Endothelial cell (in vitro differentiated cells): Measurements from ENCODE around the gene DCLK1. TPM values are rescaled to one million over a fixed set of nuclear protein-coding genes. Genes with fewer than 3 reads are reported as not detected.

Experiments
- DNase-seq: peaks from one replicate; pipeline ENCODE4 v3.0.0; 2021; ENCODE audit warnings: low spot score
- H3K27ac Mint-ChIP-seq: one replicate; pipeline ENCODE4 v1.8.0; 2021; ENCODE audit warnings: mixed read lengths, inconsistent platforms; ENCODE audit not compliant: unreplicated experiment
- H3K27me3 Mint-ChIP-seq: one replicate; pipeline ENCODE4 v1.8.0; 2021; ENCODE audit warnings: mild to moderate bottlenecking, moderate library complexity, mixed read lengths, inconsistent platforms; ENCODE audit not compliant: unreplicated experiment
- H3K36me3 Mint-ChIP-seq: one replicate; pipeline ENCODE4 v1.8.0; 2021; ENCODE audit warnings: mild to moderate bottlenecking, low read depth, mixed read lengths, inconsistent platforms; ENCODE audit not compliant: unreplicated experiment
- H3K4me1 Mint-ChIP-seq: one replicate; pipeline ENCODE4 v1.8.0; 2021; ENCODE audit warnings: mild to moderate bottlenecking, mixed read lengths, inconsistent platforms; ENCODE audit not compliant: unreplicated experiment
- H3K4me3 Mint-ChIP-seq: one replicate; pipeline ENCODE4 v1.8.0; 2021; ENCODE audit warnings: mild to moderate bottlenecking, mixed read lengths, inconsistent platforms; ENCODE audit not compliant: unreplicated experiment
- H3K9me3 Mint-ChIP-seq: one replicate; pipeline ENCODE4 v1.8.0; 2021; ENCODE audit warnings: mixed read lengths, inconsistent platforms; ENCODE audit not compliant: unreplicated experiment
- total RNA-seq: library from RNA; stranded (reverse); fragmentation: NEBNext Ultra II Directional; extraction: Animal tissue kit (Norgen Biotek cat#: 25700); gene quantifications from one replicate; pipeline ENCODE4 v1.2.1, GENCODE V29; 2021; ENCODE audit not compliant: unreplicated experiment
- TF ChIP-seq, protein P1 (sequence below): fragments of 200-600 bp; sonication (generic); IDR thresholded peaks from one replicate; pipeline ENCODE4 v1.5.0; 2021; ENCODE audit warnings: antibody characterized with exemption; ENCODE audit not compliant: unreplicated experiment

DCLK1 gene
- total RNA-seq, 1 donor from 2014 or later = 1.6 TPM

- Mint-ChIP-seq H3K36me3 (no peaks in the 10 kb centered on the region), H3K27me3 (peaks cover 1% of the 10 kb centered on the region), H3K4me3 (no peak overlapping the region), H3K4me1 (peaks cover 5% of the 10 kb centered on the region), H3K27ac (no peak overlapping the region), H3K9me3 (no peaks in the 10 kb centered on the region)
- DNase-seq = no peak
- TF ChIP-seq, protein P1, sequence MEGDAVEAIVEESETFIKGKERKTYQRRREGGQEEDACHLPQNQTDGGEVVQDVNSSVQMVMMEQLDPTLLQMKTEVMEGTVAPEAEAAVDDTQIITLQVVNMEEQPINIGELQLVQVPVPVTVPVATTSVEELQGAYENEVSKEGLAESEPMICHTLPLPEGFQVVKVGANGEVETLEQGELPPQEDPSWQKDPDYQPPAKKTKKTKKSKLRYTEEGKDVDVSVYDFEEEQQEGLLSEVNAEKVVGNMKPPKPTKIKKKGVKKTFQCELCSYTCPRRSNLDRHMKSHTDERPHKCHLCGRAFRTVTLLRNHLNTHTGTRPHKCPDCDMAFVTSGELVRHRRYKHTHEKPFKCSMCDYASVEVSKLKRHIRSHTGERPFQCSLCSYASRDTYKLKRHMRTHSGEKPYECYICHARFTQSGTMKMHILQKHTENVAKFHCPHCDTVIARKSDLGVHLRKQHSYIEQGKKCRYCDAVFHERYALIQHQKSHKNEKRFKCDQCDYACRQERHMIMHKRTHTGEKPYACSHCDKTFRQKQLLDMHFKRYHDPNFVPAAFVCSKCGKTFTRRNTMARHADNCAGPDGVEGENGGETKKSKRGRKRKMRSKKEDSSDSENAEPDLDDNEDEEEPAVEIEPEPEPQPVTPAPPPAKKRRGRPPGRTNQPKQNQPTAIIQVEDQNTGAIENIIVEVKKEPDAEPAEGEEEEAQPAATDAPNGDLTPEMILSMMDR = no peak
Measured at GRCh38 chr13:35792911-35793310, 338.3 kb downstream of the DCLK1 start.

DNA sequence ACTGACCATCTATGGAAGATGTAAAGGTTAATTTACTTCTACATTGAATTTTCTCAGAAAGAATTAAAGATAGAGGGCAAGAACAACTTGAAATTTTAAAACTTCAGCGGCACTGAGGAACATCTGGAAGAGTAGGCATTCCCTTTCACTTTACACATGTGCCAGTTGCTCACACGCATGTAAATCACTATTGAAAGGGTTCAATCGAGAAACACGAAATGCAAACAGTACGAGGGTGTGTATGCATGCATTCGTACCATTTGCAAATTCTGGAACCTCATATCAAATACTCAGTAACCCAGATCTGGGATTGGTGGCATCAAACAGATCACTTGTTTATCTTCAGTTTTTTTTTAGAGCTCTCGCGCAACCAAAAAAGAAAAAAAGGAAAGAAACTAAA lies 339.2 kb downstream of the DCLK1 start:
- Mint-ChIP-seq H3K27ac (no peak overlapping the region), H3K27me3 (peaks cover 1% of the 10 kb centered on the region), H3K4me1 (peaks cover 12% of the 10 kb centered on the region), H3K36me3 (no peaks in the 10 kb centered on the region), H3K9me3 (no peaks in the 10 kb centered on the region), H3K4me3 (no peak overlapping the region)
- TF ChIP-seq, protein P1 = no peak
- DNase-seq = no peak

DNA sequence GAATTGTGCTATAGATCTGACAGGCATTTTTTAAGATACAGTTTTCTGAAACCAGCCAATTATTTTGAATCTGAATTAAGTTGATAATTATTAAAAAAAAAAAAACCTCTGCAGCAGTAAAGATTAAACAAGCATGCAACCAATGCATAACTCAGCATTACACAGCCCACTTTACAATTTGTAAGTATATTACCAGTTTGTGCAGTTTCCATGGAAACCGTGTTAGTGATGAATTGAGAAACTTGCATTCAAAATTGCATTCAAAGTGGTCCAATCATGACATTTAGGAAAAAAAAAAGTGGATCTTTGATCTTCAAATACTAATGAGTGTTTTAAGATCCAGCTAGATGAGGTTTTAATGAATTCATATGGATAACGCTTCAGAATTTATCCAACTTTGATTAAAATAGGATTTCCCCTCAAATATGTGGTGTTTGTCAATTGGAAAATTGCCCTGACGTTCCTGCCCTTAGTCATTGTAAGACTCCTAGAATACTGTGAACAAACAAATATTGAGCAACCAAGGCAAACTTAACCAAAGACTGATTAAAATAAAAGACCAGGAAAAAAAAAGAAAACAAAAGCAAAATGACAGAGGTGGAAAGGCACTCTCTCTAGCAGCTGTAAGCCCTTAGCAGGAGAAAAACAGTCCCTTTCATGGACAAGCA lies 339.9 kb downstream of the DCLK1 start:
- peaks cover 12% of the 10 kb centered on the region for H3K4me1 Mint-ChIP-seq
- no peak for DNase-seq

GRCh38 chr13:35789335-35790165 lies 341.6 kb downstream of the DCLK1 start:
- no peak for DNase-seq
- Mint-ChIP-seq H3K27me3 (peaks cover 3% of the 10 kb centered on the region), H3K9me3 (no peaks in the 10 kb centered on the region), H3K27ac (no peak overlapping the region), H3K4me1 (peaks cover 12% of the 10 kb centered on the region), H3K36me3 (no peaks in the 10 kb centered on the region), H3K4me3 (no peak overlapping the region)
- TF ChIP-seq, protein P1 = no peak

More for the DNA sequence above, 339.9 kb downstream of the DCLK1 start:
- Mint-ChIP-seq H3K27me3 (peaks cover 1% of the 10 kb centered on the region), H3K27ac (no peak overlapping the region), H3K9me3 (no peaks in the 10 kb centered on the region), H3K4me3 (no peak overlapping the region), H3K36me3 (no peaks in the 10 kb centered on the region)
- TF ChIP-seq, protein P1 = no peak

- peaks cover 12% of the 10 kb centered on the region for H3K4me1 Mint-ChIP-seq
- H3K27ac Mint-ChIP-seq = no peak overlapping the region
- H3K4me3 Mint-ChIP-seq = no peak overlapping the region
- no peak for DNase-seq
- no peaks in the 10 kb centered on the region for H3K36me3 Mint-ChIP-seq
- H3K27me3 Mint-ChIP-seq = peaks cover 3% of the 10 kb centered on the region
- no peaks in the 10 kb centered on the region for H3K9me3 Mint-ChIP-seq
- TF ChIP-seq, protein P1 = no peak
Measured at GRCh38 chr13:35787937-35788336, 343.2 kb downstream of the DCLK1 start.
